GM19463 (cell line): ENCODE results near the gene LRMDA.
A peak's percentile ranks its signal among the peaks of the same experiment; 100 is the strongest.

Source experiments
- ATAC-seq: cut with Tn5 transposase; IDR thresholded peaks from one replicate; pipeline ENCODE4 v1.9.1; 2021; ENCODE audit warnings: mild to moderate bottlenecking, moderate library complexity; ENCODE audit not compliant: unreplicated experiment

Gene LRMDA

GRCh38 chr10:76033457-76034196, 602.2 kb downstream of the LRMDA start:
- no peak for ATAC-seq

DNA sequence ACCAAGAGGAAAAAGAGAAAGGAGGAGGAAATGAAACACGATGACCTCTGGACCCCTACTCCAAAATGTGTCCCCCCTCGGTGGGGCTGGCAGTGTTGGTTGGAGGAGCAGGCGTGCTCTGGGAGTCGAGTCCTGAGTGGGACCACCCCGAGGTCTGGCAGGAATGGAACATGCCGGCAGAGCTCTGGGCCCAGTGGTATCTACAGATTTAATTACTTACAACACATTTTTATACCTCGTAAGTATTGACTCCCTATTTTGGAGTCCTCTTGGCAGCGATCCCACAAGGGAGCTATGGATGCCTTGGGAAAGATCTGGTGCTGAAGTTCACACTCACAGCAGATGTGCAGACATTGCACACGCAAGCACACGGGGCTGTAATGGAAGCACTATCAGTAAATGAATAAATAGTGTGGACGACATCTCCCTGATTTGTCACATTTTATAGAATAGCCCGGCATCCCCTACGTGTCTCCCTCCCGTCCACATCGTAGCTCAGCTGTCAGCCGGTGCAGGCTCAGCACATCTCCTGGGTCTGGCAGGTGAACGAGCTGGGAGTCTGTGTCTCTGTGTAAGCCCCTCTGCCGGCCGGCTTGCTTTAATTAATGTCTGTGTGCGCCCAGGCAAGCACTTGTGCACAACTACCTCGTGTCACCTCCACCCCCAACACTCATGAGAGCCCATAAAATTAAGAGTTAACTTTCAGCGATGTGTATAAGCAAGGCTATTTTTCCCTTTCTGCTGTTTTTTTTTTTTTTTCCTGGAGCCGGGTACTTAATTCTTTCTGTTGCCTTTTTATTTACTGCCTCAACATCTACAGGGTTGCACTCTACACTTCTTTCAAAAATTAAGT, 603.2 kb downstream of the LRMDA start:
- no peak for ATAC-seq

DNA sequence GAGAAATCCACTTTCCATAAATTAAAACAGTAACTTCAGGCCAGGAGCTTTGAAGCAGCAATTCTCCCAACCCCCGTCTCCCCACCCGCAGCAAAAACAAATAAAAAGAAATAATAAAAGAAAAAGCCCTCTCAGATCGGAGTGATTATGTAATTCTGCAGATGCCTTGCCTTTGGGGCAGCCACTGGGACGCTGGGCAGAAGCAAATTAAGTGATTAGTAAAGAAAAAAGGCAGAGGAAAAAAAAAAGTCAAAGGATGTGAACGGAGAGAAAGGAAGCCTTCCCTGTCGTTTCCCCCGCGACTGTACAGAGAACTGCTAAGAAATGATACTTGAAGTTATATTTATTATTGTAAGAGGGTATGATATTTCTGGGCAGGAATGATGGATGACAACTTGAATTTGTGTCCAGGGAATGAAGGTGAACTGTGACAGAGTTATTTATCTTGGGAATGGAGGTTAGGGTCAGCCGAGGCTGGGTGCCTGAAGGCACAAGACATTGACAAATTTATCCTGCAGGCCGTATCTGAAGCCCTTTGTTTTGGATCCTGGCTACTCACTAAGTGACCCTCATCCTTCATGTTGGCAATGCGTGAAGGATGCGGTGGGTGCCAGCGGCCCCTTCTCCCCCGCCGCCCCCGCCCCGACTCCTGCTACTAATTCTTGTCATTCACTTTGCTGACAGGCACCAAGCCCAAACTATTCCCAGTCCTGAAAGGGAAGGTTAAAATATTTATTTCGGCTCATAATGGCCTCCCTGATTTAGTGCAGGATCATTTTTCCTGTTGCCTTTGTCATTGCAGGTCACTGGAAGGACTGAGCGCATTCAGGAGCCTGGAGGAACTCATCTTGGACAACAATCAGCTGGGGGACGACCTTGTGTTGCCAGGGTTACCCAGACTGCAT, 604.0 kb downstream of the LRMDA start:
- no peak for ATAC-seq

- ATAC-seq = peak; percentile 83
Measured at GRCh38 chr10:76036111-76036940, 604.9 kb downstream of the LRMDA start.

GRCh38 chr10:76036962-76037361, 605.5 kb downstream of the LRMDA start:
- ATAC-seq = no peak

DNA sequence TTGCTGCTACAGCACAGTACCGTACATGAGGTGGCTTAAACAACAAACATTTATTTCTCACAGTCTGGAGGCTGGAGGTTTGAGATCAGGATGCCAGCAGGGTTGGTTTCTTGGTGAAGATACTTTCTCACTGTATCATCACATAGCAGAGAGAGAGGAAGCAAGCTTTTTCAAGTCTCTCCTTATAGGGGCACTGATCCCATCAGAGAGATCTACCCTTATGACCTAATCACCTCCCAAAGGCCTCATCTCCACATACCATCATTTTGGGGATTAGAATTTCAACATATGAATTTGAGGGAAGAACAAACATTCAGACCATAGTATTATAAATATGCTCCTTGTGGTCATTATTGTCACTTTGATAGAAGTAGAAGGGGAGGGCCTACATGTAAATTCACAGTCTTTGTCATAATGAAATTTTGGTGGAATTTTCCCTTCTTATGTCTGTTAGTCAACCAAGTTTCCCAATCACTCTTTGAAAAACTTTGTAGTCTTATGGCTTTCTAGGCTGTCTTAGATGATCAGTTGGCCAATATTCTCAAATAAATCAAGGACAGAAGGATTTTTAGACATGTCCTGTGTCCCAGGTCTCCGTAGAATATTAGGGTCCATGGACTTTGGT, 606.2 kb downstream of the LRMDA start:
- ATAC-seq = no peak

DNA sequence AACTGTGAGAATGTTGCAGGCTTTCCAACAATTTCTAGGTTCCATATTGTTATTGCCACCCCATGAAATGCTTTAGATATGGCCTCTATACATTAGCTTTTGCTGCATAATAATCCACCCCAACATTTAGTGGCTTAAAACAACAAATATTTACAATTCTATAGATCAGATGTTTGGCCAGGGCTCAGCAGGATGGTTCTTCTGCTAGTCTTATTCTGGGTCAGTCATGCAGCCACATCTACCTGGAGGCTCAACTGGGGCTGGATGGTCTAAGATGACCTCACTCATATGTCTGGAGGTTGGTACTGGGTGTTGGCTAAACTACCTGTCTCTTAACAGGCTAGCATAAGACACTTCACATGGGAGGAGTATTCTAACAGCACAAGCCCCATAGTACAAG, 607.3 kb downstream of the LRMDA start:
- no peak for ATAC-seq

DNA sequence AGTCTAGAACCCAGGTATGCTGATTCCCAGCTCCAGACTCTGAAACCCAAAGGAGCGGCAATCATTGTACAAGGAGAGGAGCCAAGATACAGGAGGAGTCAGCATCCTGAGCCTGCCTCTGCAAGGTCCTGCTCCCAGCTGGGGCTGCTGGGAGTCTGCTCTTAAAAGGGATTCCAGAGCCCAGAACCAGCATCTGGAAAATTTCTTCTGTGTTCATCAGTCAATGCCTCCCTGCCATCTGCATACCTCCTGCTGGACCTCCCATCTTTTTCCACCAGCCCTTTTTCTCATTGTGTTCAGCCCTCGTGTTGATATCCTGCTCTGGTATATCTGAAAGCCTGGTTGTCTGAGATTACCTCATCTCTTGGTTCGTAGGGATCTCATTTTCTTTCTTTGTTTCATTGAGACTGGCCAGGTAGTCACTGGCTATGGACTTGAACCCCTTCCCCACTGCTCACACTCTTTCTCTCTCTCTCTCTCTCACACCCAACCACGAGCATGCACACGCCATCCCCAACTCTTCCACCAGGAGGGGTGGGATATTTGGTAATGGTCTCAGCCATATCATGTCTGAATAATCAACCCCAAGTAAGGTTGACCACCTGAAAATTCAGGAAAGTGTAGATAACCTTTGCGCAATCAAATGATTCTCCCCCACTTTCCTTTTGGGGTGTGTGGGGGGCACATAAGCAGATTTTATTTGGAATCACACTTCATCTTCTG, 608.8 kb downstream of the LRMDA start:
- ATAC-seq = no peak

DNA sequence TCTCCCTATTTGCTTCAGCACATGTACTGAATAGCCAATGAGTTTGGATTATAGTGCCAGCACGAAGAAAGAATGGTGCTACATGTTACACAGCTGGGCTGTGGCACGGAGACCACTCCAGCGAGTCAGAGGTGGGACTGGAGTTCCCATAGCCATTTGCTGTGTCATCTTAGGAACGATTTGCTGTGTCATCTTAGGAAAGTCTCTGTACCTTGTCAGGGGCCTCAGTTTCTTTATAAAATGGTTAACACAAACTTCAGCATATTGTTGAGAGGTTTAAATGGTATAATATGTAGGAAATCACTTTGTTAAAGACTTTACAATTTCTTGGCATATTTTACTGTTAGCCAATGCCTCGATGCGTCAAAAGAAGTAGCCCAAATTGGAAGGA, 609.4 kb downstream of the LRMDA start:
- ATAC-seq = no peak

- ATAC-seq = no peak
Measured at GRCh38 chr10:76041551-76041950, 610.1 kb downstream of the LRMDA start.

GRCh38 chr10:76043261-76043660, 611.8 kb downstream of the LRMDA start:
- no peak for ATAC-seq

GRCh38 chr10:76044751-76045150, 613.3 kb downstream of the LRMDA start:
- no peak for ATAC-seq

GRCh38 chr10:76045174-76045573, 613.8 kb downstream of the LRMDA start:
- ATAC-seq = no peak

- no peak for ATAC-seq
Measured at GRCh38 chr10:76047521-76047920, 616.1 kb downstream of the LRMDA start.

GRCh38 chr10:76049581-76050290, 618.3 kb downstream of the LRMDA start:
- ATAC-seq = no peak

GRCh38 chr10:76050291-76050625, 618.8 kb downstream of the LRMDA start:
- no peak for ATAC-seq

GRCh38 chr10:76051007-76051936, 619.8 kb downstream of the LRMDA start:
- no peak for ATAC-seq
